HepG2 (cell line): ENCODE results near the gene PPP1R9B. TPM values are rescaled to one million over a fixed set of nuclear protein-coding genes. Genes with fewer than 3 reads are reported as not detected.

Experiments
- ATF7-NPFF ChIP-seq: sonication (generic); formaldehyde crosslinking; IDR thresholded peaks from 2 replicates; pipeline ENCODE4 v1.8.1; 2023; ENCODE audit warnings: mild to moderate bottlenecking, low read depth, missing genetic modification reagents, moderate library complexity
- CEBPB ChIP-seq: IDR thresholded peaks from 2 replicates; pipeline ENCODE4 v1.6.1; 2011; ENCODE audit warnings: low read depth, low read length, improper control_type of control experiment, borderline replicate concordance
- CENPT ChIP-seq: sonication (generic); formaldehyde crosslinking; IDR thresholded peaks from 2 replicates; pipeline ENCODE4 v1.8.0; 2022; ENCODE audit warnings: low read depth, mild to moderate bottlenecking, moderate library complexity, missing genetic modification reagents
- CHD2 ChIP-seq: IDR thresholded peaks from 2 replicates; pipeline ENCODE4 v1.6.1; 2011; ENCODE audit warnings: low read depth, low read length, improper control_type of control experiment
- FOXA3 ChIP-seq: IDR thresholded peaks from 2 replicates; pipeline ENCODE4 v1.6.1; 2016; ENCODE audit warnings: missing genetic modification reagents, missing compliant biosample characterization
- GFI1 ChIP-seq: sonication (generic); formaldehyde crosslinking; IDR thresholded peaks from 2 replicates; pipeline ENCODE4 v1.5.0; 2020; ENCODE audit warnings: missing genetic modification reagents, mild to moderate bottlenecking, borderline replicate concordance
- HNRNPK ChIP-seq: fragments of 200-400 bp; formaldehyde crosslinking; IDR thresholded peaks from 2 replicates; pipeline ENCODE4 v1.6.1; 2018; ENCODE audit warnings: low read length, low read depth, moderate library complexity, mild to moderate bottlenecking; ENCODE audit not compliant: poor library complexity, severe bottlenecking
- IRX3 ChIP-seq: sonication (generic); formaldehyde crosslinking; IDR thresholded peaks from 2 replicates; pipeline ENCODE4 v1.8.1; 2023; ENCODE audit warnings: mild to moderate bottlenecking, low read depth, missing genetic modification reagents, borderline replicate concordance
- MIER3 ChIP-seq: IDR thresholded peaks from 2 replicates; pipeline ENCODE4 v1.6.1; 2016; ENCODE audit warnings: missing compliant biosample characterization, borderline replicate concordance
- PRDM4 ChIP-seq: sonication (generic); formaldehyde crosslinking; IDR thresholded peaks from 2 replicates; pipeline ENCODE4 v1.9.0; 2021; ENCODE audit warnings: missing genetic modification reagents, borderline replicate concordance
- RAD21 ChIP-seq: fragments of 450-650 bp; formaldehyde crosslinking; IDR thresholded peaks from 2 replicates; pipeline ENCODE4 v1.5.0; 2020; ENCODE audit warnings: mild to moderate bottlenecking
- RAD51 ChIP-seq: fragments of 450-650 bp; IDR thresholded peaks from 2 replicates; pipeline ENCODE4 v1.6.1; 2016; ENCODE audit warnings: borderline replicate concordance
- RBM39 ChIP-seq: fragments of 200-400 bp; formaldehyde crosslinking; IDR thresholded peaks from one replicate; pipeline ENCODE4 v1.6.1; 2018; ENCODE audit warnings: antibody characterized with exemption, mild to moderate bottlenecking, low read depth, low read length; ENCODE audit not compliant: poor library complexity, severe bottlenecking
- TARDBP ChIP-seq: sonication (generic); formaldehyde crosslinking; IDR thresholded peaks from 2 replicates; pipeline ENCODE4 v1.8.0; 2022; ENCODE audit warnings: mild to moderate bottlenecking, missing genetic modification reagents
- ZBTB1 ChIP-seq: sonication (generic); formaldehyde crosslinking; IDR thresholded peaks from 2 replicates; pipeline ENCODE4 v1.4.0; 2020; ENCODE audit warnings: missing genetic modification reagents, borderline replicate concordance
- ZNF225 ChIP-seq: sonication (generic); formaldehyde crosslinking; IDR thresholded peaks from 2 replicates; pipeline ENCODE4 v1.4.0; 2020; ENCODE audit warnings: mild to moderate bottlenecking, missing genetic modification reagents
- ZNF441 ChIP-seq: sonication (generic); formaldehyde crosslinking; IDR thresholded peaks from 2 replicates; pipeline ENCODE4 v1.7.0; 2021; ENCODE audit warnings: missing genetic modification reagents, borderline replicate concordance
- ZNF646 ChIP-seq: sonication (generic); formaldehyde crosslinking; IDR thresholded peaks from 2 replicates; pipeline ENCODE4 v1.9.0; 2021; ENCODE audit warnings: mild to moderate bottlenecking, missing genetic modification reagents
- polyA plus RNA-seq, 8 experiments: library from polyadenylated mRNA; depleted of rRNA in 3 of 8; stranded (reverse) in 7 of 8; unstranded in 1 of 8; fragments of >200 nt; fragmentation: Illumina TruSeq in 4 of 8; extraction: Trizol in 4 of 8; gene quantifications; 2 replicates each; pipeline versions ENCODE4 v1.2.1 to v1.2.3, GENCODE V29; 2011 to 2016; ENCODE audit warnings: low read depth in 4 of 8, missing spikeins in 1 of 8, mixed read lengths in 1 of 8; ENCODE audit not compliant: insufficient read depth in 1 of 8
- total RNA-seq, 5 experiments: library from RNA; depleted of rRNA; stranded (reverse); fragments of >200 nt; fragmentation: Illumina TruSeq; extraction: Trizol; gene quantifications; 2 replicates each; pipeline ENCODE4 v1.2.3, GENCODE V29; 2016; ENCODE audit warnings: low read depth in 1 of 5
- TF ChIP-seq, protein P1 (sequence below): sonication (generic); formaldehyde crosslinking; IDR thresholded peaks from 2 replicates; pipeline ENCODE4 v1.5.1; 2020; ENCODE audit warnings: missing genetic modification reagents, mild to moderate bottlenecking, borderline replicate concordance

PPP1R9B gene
- total and polyA plus RNA-seq, 2 of the 13 experiments (the other 11 are each of a cell fraction or from before 2014, with no cell fraction given): 9.4 to 15.8 TPM

- TF ChIP-seq ATF7-NPFF: no peak
- no peak for TF ChIP-seq CHD2
- no peak for TF ChIP-seq FOXA3
- peak; percentile 92 for TF ChIP-seq RAD21 (CRISPR knock-in tag)
- no peak for TF ChIP-seq RAD51
- TF ChIP-seq, protein P1, sequence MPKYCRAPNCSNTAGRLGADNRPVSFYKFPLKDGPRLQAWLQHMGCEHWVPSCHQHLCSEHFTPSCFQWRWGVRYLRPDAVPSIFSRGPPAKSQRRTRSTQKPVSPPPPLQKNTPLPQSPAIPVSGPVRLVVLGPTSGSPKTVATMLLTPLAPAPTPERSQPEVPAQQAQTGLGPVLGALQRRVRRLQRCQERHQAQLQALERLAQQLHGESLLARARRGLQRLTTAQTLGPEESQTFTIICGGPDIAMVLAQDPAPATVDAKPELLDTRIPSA (CRISPR knock-in tag): no peak
- TF ChIP-seq CEBPB: no peak
- no peak for TF ChIP-seq ZNF646
- no peak for TF ChIP-seq TARDBP (CRISPR knock-in tag)
- TF ChIP-seq PRDM4 (CRISPR knock-in tag): no peak
- TF ChIP-seq HNRNPK: no peak
- TF ChIP-seq IRX3 (CRISPR knock-in tag): no peak
- 0 out of 2 replicates have a peak, but pooled peaks have one; percentile 23 for TF ChIP-seq MIER3 (CRISPR knock-in tag)
- TF ChIP-seq ZBTB1 (CRISPR knock-in tag): no peak
- no peak for TF ChIP-seq ZNF441
- no peak for TF ChIP-seq CENPT
- no peak for TF ChIP-seq ZNF225
- TF ChIP-seq GFI1 (CRISPR knock-in tag): no peak
- no peak for TF ChIP-seq RBM39
Observed at GRCh38 chr17:50139950-50140885, 10.3 kb downstream of the PPP1R9B start (continued).
